ENCODE results near the gene VAV3.

Gene VAV3

GRCh38 chr1:107557095-107557494 lies 407.9 kb downstream of the VAV3 start:
- no peak for DNase-seq (ENCODE audit: low read depth)
- TF ChIP-seq, protein P1, sequence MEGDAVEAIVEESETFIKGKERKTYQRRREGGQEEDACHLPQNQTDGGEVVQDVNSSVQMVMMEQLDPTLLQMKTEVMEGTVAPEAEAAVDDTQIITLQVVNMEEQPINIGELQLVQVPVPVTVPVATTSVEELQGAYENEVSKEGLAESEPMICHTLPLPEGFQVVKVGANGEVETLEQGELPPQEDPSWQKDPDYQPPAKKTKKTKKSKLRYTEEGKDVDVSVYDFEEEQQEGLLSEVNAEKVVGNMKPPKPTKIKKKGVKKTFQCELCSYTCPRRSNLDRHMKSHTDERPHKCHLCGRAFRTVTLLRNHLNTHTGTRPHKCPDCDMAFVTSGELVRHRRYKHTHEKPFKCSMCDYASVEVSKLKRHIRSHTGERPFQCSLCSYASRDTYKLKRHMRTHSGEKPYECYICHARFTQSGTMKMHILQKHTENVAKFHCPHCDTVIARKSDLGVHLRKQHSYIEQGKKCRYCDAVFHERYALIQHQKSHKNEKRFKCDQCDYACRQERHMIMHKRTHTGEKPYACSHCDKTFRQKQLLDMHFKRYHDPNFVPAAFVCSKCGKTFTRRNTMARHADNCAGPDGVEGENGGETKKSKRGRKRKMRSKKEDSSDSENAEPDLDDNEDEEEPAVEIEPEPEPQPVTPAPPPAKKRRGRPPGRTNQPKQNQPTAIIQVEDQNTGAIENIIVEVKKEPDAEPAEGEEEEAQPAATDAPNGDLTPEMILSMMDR (IDR thresholded peaks at IDR 0.05; ENCODE audit: low read length, missing control alignments) = no peak
- H3K4me3 ChIP-seq (replicated peaks; ENCODE audit: low read depth, low read length) = no peak overlapping the region

DNA sequence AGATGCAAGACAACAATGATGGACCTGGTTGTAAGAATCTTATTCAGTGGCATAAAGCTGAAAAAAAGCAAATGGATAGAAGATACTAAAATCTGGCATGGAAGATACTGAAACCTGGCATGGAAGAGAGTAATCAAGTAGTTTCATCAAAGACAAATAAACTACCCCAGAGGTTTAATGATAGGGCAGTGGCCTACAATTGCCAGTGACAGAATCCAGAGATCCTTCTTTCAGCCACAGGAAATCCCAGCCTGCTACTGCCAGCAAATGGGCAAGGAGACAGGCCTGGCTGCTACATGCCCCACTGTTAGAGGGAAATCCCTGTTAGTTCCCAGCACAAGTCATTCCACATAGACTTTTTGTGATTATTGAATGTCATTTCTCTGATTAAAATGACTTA lies 409.4 kb downstream of the VAV3 start:
- H3K4me3 ChIP-seq (replicated peaks; ENCODE audit: low read depth, low read length) = no peak overlapping the region
- DNase-seq (ENCODE audit: low read depth) = no peak
- TF ChIP-seq, protein P1 (IDR thresholded peaks at IDR 0.05; ENCODE audit: low read length, missing control alignments) = no peak

GRCh38 chr1:107552781-107553180 lies 412.2 kb downstream of the VAV3 start:
- TF ChIP-seq, protein P1 (IDR thresholded peaks at IDR 0.05; ENCODE audit: low read length, missing control alignments) = no peak
- DNase-seq (ENCODE audit: low read depth) = no peak
- no peak overlapping the region for H3K4me3 ChIP-seq (replicated peaks; ENCODE audit: low read depth, low read length)

DNA sequence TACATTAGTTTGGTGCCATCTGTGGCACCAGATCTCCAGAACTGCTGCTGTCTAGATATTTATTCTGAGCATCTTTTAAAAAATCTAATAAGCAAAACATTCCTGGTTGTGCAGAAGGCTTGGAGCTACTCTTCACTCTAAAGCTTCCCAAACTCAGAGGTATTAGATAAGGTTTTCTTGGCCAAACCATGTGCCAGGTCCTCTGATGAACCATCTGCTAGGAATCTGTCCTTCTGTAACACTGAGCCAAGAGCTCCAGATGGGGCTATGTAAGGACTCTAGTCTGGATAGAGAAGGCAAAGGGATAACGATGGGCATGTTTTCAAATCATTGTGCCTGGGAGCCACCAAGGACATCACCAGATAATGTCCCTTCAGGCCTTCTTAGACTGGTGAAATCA lies 413.5 kb downstream of the VAV3 start:
- TF ChIP-seq, protein P1 (IDR thresholded peaks at IDR 0.05; ENCODE audit: low read length, missing control alignments) = no peak
- no peak overlapping the region for H3K4me3 ChIP-seq (replicated peaks; ENCODE audit: low read depth, low read length)
- DNase-seq (ENCODE audit: low read depth) = no peak

GRCh38 chr1:107550358-107550757 lies 414.6 kb downstream of the VAV3 start:
- H3K4me3 ChIP-seq (replicated peaks; ENCODE audit: low read depth, low read length) = no peak overlapping the region
- no peak for DNase-seq (ENCODE audit: low read depth)
- TF ChIP-seq, protein P1 (IDR thresholded peaks at IDR 0.05; ENCODE audit: low read length, missing control alignments) = no peak

DNA sequence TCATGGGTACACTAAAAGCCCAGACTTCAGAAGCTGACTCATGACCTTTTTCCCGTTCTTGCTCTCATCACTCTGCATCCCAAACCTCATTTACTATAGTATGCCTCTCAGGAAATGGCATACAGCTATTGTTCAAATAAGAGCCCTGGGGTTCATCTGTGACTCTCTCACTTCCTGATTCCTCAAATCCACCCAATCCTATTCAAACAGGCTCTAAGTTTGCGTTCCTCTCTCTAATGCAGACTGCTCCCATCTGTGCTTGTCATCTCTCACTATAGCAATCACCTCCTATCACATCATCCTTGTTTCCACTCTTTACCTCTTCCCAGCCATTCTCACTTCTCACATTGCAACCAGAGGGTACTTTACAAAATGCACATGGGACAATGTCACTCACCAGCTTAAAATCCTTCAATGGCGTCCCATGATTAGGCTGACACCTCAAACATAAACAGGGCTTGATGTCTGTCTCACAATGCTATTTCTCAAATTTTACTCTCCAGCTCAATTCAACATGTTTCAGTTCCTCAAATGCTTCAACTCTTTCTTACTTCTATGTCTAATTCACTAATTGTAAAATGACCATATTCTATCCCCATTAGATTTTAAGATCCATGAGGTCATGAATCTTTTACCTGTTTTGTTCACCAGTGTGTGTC lies 415.7 kb downstream of the VAV3 start:
- no peak for DNase-seq (ENCODE audit: low read depth)
- no peak overlapping the region for H3K4me3 ChIP-seq (replicated peaks; ENCODE audit: low read depth, low read length)
- TF ChIP-seq, protein P1 (IDR thresholded peaks at IDR 0.05; ENCODE audit: low read length, missing control alignments) = no peak

GRCh38 chr1:107548276-107548675 lies 416.7 kb downstream of the VAV3 start:
- H3K4me3 ChIP-seq (replicated peaks; ENCODE audit: low read depth, low read length) = no peak overlapping the region
- DNase-seq (ENCODE audit: low read depth) = no peak
- TF ChIP-seq, protein P1 (IDR thresholded peaks at IDR 0.05; ENCODE audit: low read length, missing control alignments) = no peak
